GM04504 (cell line): ENCODE results near the gene APCDD1L.
"Not testable (repeated sequence)": the region's sequence is repeated elsewhere in the genome, so short reads cannot be mapped to it uniquely, and the experiment has no call there.

Source experiments
- DNase-seq: peaks from one replicate; pipeline ENCODE4 v3.0.0-alpha.2; 2012; ENCODE audit warnings: low read depth

Gene APCDD1L

GRCh38 chr20:58440021-58440767 is 75.0 kb downstream of the APCDD1L start:
- no peak for DNase-seq

DNA sequence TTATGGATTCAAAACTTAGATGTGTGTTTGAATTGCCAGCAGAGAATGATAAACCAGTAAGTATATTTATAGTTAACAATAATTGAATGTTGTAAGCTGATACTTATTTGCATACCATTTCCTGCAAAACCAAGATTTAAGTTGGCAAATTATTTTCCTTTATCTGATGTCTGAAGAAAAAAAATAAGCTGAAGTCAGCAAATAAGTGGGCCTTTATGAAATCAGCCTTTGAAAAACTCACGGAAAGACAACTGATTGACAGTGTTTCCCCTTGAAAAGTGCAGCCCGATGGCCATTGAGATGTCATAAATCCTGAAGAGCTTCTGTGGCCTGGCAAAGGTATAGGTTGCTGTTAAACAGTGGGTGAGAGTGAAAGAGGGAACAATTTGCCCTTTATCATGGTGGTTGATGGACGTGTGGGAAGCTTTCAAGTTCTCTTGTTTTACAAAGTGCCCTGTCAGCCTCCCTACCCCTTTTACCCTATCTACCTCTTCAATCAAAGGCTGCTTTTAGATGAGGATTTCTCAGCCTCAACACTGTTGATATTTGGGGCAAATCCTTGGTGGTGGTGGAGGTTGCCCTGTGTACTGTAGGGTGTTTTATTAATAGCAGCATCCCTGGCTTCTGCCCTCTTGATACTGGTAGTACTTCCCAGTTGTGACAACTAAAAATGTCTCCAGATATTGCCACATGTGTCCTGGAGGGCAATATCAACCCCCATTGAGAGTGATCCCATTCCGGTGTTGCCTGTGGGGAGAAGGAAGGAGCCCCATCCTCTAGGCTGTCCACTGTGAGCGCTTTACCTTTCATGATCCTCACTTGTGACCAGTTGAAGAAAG is 76.0 kb downstream of the APCDD1L start:
- no peak for DNase-seq

DNA sequence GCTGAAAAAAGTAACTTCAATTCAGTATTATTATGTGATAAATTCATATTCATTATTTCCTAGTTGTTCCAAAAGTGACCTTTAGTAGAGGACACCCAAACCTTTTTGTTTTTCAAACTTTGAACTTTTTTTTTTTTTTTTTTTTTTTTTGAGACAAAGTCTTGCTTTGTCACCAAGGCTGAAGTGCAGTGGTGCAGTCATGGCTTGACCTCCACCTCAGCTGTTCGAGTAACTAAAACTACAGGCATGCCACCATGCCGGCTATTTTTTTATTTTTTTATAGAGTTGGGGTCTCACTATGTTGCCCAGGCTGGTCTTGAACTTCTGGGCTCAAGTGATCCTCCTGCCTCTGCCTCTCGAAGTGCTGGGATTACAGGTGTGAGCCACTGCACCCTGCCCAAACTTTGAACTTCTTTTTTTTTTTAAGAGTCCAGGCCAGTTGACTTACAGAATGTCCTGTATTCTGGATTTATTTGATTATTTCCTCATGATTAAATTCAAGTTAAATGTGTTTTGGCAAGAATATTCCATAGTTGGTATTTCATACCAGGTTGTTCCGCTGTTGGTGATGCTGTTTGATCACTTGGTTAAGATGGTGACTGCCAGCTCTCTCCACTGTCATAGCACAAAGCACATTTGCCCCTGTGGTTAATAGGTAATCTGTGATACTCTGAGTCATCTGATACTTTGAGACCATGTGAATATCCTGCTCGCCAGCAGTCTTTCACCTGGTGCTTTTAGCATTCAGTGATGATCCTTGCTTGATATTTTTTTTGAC is 78.1 kb downstream of the APCDD1L start:
- no peak for DNase-seq

DNA sequence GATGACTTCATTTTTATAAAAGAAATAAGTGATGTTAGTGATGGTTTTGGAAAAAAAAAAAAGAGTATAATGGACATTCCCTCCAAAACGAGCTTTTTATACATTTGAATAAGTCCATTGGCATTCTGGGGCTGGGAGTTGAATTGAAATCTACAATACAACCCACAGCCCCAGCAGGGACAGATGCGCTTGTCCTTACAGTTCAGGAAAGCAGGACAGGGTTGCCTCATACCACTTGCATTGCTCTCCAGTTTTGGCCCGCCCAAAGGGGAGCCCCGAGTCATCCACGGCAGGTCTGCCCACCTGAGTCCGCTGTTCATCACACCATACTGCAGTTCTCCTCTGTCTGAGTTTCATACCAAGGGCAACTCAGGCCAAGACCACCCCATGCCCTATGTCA is 80.0 kb downstream of the APCDD1L start:
- no peak for DNase-seq

- no peak for DNase-seq
Observed at GRCh38 chr20:58434326-58434725, 80.9 kb downstream of the APCDD1L start.

GRCh38 chr20:58433759-58434158 is 81.4 kb downstream of the APCDD1L start:
- DNase-seq: peak; percentile 31

DNA sequence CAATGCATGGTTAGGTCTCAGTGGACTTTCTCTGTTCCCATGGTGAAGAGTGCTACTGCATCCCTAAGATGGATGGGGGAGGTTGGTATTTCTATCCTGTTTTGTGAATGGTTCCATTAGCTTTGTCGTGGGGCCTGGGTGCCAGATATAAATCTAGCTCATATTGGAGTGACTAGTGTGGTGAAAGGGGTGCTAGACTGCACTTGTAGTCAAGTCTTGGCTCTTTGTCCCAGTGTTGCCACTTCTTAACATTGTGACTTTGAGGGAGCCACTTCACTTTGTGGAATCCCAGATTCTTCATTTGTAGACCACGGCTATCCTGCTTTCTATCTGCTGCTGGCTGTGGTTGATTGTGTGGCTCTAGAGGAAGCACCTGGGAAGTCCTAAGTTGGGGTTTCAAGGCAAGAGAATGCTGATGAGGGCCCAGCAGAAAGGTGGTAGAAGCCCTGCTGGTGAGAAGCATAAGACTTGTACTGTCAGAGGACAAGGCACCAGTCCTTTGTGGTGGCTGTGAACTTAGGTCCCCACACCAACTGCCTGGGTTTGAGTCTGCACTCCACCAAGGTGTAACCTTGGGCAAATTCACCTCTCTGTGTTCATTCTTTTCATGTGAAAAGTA is 82.1 kb downstream of the APCDD1L start:
- DNase-seq: no peak

DNA sequence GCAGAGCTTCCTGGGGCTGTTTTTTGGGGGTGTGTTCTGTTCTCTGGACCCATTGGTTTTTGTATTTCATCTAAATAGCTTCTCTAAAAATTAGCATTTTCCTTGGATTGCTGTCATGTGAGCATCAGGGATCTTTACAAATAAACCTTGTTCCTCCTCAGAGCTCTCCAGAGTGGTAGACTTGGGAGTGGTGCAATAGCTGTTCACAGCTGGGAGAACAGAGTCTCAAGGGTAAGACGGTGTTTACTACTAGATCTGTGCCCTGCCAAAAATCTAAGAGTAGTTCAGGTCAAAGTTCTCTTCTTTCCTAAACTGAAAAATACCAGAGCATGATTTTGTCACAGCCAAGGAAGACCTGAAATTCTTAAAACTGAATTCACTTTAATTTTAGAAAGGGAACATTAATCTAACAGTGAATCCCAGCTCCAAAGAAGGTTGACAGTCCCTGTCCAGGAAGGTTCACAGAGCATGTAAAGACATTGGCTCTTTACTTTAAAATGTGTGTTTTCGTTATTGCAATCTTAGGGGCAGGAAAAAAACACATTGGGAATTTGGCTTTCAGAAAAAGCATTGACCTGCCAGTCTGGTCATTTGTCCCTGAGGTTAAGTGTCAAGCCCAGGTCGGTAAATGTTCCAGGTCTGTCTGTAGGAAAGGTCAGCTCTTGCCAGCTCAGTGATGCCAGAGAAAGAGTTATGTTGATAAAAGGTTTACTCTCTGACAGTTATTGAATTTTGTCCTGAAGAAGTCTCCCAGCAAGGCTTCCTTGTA is 82.8 kb downstream of the APCDD1L start:
- DNase-seq: no peak

DNA sequence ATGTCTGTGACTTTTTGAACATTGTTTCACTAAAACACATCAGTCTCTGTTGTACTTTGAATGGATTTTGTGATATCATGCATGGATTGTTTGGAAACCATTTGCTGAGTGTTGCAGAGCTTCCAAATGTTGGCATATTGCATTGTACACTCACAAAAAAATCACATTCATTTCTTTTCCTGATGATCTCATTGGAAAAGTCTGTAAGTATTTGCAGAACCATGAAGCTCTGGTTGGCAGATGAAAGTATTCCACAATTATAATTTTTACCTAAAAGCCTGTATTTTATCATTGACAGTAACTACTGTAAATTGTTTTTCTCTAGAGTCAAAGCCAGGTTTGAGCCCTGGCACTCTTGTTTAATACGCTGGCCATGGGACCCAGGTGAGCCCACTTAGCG is 84.1 kb downstream of the APCDD1L start:
- DNase-seq: peak; percentile 19

GRCh38 chr20:58429303-58429702 is 85.9 kb downstream of the APCDD1L start:
- no peak for DNase-seq

GRCh38 chr20:58428364-58428763 is 86.8 kb downstream of the APCDD1L start:
- no peak for DNase-seq

GRCh38 chr20:58427571-58427970 is 87.6 kb downstream of the APCDD1L start:
- DNase-seq: not testable (repeated sequence)

- DNase-seq: no peak
Observed at GRCh38 chr20:58424218-58424969, 90.8 kb downstream of the APCDD1L start.

GRCh38 chr20:58421497-58421850 is 93.7 kb downstream of the APCDD1L start:
- no peak for DNase-seq

- peak; percentile 32 for DNase-seq
Observed at GRCh38 chr20:58420798-58421496, 94.3 kb downstream of the APCDD1L start.

GRCh38 chr20:58418949-58419748 is 96.0 kb downstream of the APCDD1L start:
- DNase-seq: no peak

GRCh38 chr20:58417438-58417837 is 97.8 kb downstream of the APCDD1L start:
- DNase-seq: no peak

- DNase-seq: no peak
Observed at GRCh38 chr20:58416835-58417234, 98.4 kb downstream of the APCDD1L start.

- DNase-seq: no peak
Observed at GRCh38 chr20:58416057-58416456, 99.1 kb downstream of the APCDD1L start.
